OCI-LY1 (cell line): Measurements from ENCODE around the gene SDC1.

ENCODE experiments used
- CTCF ChIP-seq: fragments of 200-600 bp; sonication (generic), shearing (Covaris generic); IDR thresholded peaks from 2 replicates; pipeline ENCODE4 v1.5.1; 2017; ENCODE audit warnings: mild to moderate bottlenecking, antibody characterized with exemption, low read length, moderate library complexity, mixed read lengths
- EZH2 ChIP-seq: fragments of 200-600 bp; sonication (generic), shearing (Covaris generic); IDR thresholded peaks from 2 replicates; pipeline ENCODE4 v1.8.0; 2017; ENCODE audit warnings: borderline replicate concordance, mixed run types, mild to moderate bottlenecking, antibody characterized with exemption, low read length, moderate library complexity, mixed read lengths

GRCh38 chr2:20221555-20221973, 3.4 kb downstream of the SDC1 start:
- no peak for TF ChIP-seq CTCF
- TF ChIP-seq EZH2: no peak
